Measurements from ENCODE around the gene ORAI1.

DNA sequence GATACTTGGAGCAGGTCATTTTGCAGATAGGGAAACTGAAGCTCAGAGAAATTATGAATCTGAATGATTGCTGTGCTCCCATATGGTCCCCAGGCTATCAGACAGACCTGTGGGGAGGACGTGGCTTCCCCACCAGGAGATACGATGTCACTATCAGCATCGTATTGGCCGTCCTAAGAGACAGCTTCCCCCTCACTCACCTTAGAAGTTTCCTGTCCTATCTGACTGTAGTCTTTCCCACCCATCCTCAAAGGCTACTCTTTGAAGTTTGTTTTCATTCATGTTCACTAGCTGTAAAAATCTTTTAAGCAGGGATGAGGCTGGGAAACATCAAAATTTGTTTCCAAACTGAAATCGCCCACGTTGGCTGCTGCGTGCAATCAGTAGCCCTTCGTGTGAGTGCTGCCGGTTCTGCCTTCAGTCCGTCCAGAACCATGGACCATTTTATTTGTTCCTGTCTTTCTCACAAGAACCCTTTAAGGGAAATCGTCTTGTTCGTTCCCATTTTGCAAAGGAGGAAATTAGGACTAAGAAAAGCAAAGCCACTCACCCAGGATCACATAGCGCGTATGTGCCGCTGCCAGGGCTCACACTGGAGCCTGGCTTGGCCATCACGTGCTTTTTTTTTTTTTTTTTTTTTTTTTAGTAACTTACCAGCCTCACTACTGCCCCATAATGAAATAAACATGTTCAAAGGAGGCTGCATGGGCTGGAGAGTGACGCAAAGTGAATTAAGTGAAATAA, 44.5 kb upstream of the ORAI1 start:
- TF ChIP-seq ZNF205 (CRISPR knock-in tag; IDR thresholded peaks at IDR 0.05) (no peak), MAF1 (CRISPR knock-in tag; IDR thresholded peaks at IDR 0.05; ENCODE audit: borderline replicate concordance) (no peak), TP53 (CRISPR knock-in tag; conservative IDR thresholded peaks at IDR 0.05) (no peak), MEIS1 (CRISPR knock-in tag; IDR thresholded peaks at IDR 0.05; ENCODE audit: borderline replicate concordance) (no peak), HDAC6 (IDR thresholded peaks at IDR 0.05; ENCODE audit: low read depth, low read length) (no peak), ZNF138 (CRISPR knock-in tag; IDR thresholded peaks at IDR 0.05; ENCODE audit: low read depth) (no peak), ETV6 (CRISPR knock-in tag; conservative IDR thresholded peaks at IDR 0.05) (no peak), HNRNPK (IDR thresholded peaks at IDR 0.05; ENCODE audit: low read depth, low read length, poor library complexity, severe bottlenecking) (no peak)
- TF ChIP-seq, protein P1, sequence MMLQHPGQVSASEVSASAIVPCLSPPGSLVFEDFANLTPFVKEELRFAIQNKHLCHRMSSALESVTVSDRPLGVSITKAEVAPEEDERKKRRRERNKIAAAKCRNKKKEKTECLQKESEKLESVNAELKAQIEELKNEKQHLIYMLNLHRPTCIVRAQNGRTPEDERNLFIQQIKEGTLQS (CRISPR knock-in tag; IDR thresholded peaks at IDR 0.05), result no peak
- TF ChIP-seq, protein P2, sequence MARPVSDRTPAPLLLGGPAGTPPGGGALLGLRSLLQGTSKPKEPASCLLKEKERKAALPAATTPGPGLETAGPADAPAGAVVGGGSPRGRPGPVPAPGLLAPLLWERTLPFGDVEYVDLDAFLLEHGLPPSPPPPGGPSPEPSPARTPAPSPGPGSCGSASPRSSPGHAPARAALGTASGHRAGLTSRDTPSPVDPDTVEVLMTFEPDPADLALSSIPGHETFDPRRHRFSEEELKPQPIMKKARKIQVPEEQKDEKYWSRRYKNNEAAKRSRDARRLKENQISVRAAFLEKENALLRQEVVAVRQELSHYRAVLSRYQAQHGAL (CRISPR knock-in tag; IDR thresholded peaks at IDR 0.05; ENCODE audit: not compliant biosample characterization), result no peak
- TF ChIP-seq, protein P3, sequence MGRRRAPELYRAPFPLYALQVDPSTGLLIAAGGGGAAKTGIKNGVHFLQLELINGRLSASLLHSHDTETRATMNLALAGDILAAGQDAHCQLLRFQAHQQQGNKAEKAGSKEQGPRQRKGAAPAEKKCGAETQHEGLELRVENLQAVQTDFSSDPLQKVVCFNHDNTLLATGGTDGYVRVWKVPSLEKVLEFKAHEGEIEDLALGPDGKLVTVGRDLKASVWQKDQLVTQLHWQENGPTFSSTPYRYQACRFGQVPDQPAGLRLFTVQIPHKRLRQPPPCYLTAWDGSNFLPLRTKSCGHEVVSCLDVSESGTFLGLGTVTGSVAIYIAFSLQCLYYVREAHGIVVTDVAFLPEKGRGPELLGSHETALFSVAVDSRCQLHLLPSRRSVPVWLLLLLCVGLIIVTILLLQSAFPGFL (CRISPR knock-in tag; IDR thresholded peaks at IDR 0.05), result no peak
- TF ChIP-seq, protein P4, sequence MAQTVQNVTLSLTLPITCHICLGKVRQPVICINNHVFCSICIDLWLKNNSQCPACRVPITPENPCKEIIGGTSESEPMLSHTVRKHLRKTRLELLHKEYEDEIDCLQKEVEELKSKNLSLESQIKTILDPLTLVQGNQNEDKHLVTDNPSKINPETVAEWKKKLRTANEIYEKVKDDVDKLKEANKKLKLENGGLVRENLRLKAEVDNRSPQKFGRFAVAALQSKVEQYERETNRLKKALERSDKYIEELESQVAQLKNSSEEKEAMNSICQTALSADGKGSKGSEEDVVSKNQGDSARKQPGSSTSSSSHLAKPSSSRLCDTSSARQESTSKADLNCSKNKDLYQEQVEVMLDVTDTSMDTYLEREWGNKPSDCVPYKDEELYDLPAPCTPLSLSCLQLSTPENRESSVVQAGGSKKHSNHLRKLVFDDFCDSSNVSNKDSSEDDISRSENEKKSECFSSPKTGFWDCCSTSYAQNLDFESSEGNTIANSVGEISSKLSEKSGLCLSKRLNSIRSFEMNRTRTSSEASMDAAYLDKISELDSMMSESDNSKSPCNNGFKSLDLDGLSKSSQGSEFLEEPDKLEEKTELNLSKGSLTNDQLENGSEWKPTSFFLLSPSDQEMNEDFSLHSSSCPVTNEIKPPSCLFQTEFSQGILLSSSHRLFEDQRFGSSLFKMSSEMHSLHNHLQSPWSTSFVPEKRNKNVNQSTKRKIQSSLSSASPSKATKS (CRISPR knock-in tag; IDR thresholded peaks at IDR 0.05), result no peak
- TF ChIP-seq, protein P5, sequence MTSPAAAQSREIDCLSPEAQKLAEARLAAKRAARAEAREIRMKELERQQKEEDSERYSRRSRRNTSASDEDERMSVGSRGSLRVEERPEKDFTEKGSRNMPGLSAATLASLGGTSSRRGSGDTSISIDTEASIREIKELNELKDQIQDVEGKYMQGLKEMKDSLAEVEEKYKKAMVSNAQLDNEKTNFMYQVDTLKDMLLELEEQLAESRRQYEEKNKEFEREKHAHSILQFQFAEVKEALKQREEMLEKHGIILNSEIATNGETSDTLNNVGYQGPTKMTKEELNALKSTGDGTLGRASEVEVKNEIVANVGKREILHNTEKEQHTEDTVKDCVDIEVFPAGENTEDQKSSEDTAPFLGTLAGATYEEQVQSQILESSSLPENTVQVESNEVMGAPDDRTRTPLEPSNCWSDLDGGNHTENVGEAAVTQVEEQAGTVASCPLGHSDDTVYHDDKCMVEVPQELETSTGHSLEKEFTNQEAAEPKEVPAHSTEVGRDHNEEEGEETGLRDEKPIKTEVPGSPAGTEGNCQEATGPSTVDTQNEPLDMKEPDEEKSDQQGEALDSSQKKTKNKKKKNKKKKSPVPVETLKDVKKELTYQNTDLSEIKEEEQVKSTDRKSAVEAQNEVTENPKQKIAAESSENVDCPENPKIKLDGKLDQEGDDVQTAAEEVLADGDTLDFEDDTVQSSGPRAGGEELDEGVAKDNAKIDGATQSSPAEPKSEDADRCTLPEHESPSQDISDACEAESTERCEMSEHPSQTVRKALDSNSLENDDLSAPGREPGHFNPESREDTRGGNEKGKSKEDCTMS (CRISPR knock-in tag; conservative IDR thresholded peaks at IDR 0.05), result no peak
